HepG2 (cell line): ENCODE measurements around the gene IQGAP3. TPM values are rescaled to one million over a fixed set of nuclear protein-coding genes. Genes with fewer than 3 reads are reported as not detected.

ENCODE experiments used
- ATAC-seq: fragments of 200-7000 bp; cut with Tn5 transposase; 3 replicates; pipeline ENCODE4 v1.9.1; 2020; ENCODE audit warnings: mild to moderate bottlenecking, moderate library complexity
- BruUV-seq: library from RNA; stranded (reverse); fragments of 400-500 nt; replicated peaks from 2 replicates; lab custom pipeline; 2021; lab: Mats Ljungman, UMichigan
- CTCF ChIA-PET: fragments of 300-600 bp; formaldehyde crosslinking; extraction: SDS; loops from one replicate; lab custom pipeline; 2021; ENCODE audit warnings: low total read pairs, inconsistent platforms, low intra/inter-chr PET ratio; lab: Yijun Ruan, JAX
- POLR2A ChIA-PET: fragments of 350-600 bp; sonication (Branson Sonifier 250); formaldehyde crosslinking; loops from one replicate; lab custom pipeline; 2020; ENCODE audit warnings: antibody characterized with exemption, inconsistent platforms; lab: Yijun Ruan, JAX
- DNase-seq: peaks from one replicate; pipeline ENCODE4 v3.0.0-alpha.2; 2015; ENCODE audit warnings: low spot score
- FAIRE-seq: peaks from 3 replicates; lab custom pipeline; 2011; peaks lifted over from hg19 to GRCh38; lab: Jason Lieb, UNC
- H2AFZ ChIP-seq: one replicate; pipeline ENCODE4 v1.6.1; 2011; ENCODE audit warnings: low read length, inconsistent platforms
- H3K27ac ChIP-seq: fragments of 300-600 bp; 3 replicates; pipeline ENCODE4 v1.8.0; 2011; ENCODE audit warnings: mixed run types, mild to moderate bottlenecking, mixed read lengths, low read length, inconsistent platforms; ENCODE audit not compliant: insufficient read depth; ENCODE audit errors: extremely low read length
- H3K27me3 ChIP-seq, 2 experiments: fragments of 200-600 bp in 1 of 2; 2 replicates in 1 of 2; 3 replicates in 1 of 2; pipeline versions ENCODE4 v1.6.0 to v1.8.0; 2011; ENCODE audit warnings: low read length in 2 of 2, mild to moderate bottlenecking in 2 of 2, moderate library complexity in 2 of 2, inconsistent platforms in 1 of 2; ENCODE audit not compliant: insufficient read depth in 2 of 2, control insufficient read depth in 1 of 2
- H3K36me3 ChIP-seq, 2 experiments: fragments of 200-600 bp in 1 of 2; replicated peaks in 1 of 2; 2 replicates in 1 of 2; 3 replicates in 1 of 2; pipeline versions ENCODE4 v1.5.1 to v1.8.0; 2011; ENCODE audit warnings: low read length in 2 of 2, inconsistent platforms in 1 of 2; ENCODE audit not compliant: insufficient read depth in 2 of 2, control insufficient read depth in 1 of 2
- H3K4me1 ChIP-seq: 2 replicates; pipeline ENCODE4 v1.5.1; 2012; ENCODE audit warnings: low read length, inconsistent platforms; ENCODE audit not compliant: insufficient read depth
- H3K4me2 ChIP-seq: 2 replicates; pipeline ENCODE4 v1.6.0; 2011; ENCODE audit warnings: low read depth, low read length, inconsistent platforms
- H3K4me3 ChIP-seq, 3 experiments: fragments of 200-600 bp in 1 of 3; sonication (generic), shearing (Covaris generic) in 1 of 3; replicated peaks in 1 of 3; 2 replicates each; pipeline ENCODE4 v1.5.1; 2011 to 2016; ENCODE audit warnings: low read length in 3 of 3, inconsistent platforms in 2 of 3, low read depth in 2 of 3, mild to moderate bottlenecking in 2 of 3, control low read depth in 1 of 3, mixed read lengths in 1 of 3; ENCODE audit not compliant: insufficient read depth in 1 of 3
- H3K79me2 ChIP-seq: one replicate; pipeline ENCODE4 v1.6.1; 2011; ENCODE audit warnings: low read length, inconsistent platforms; ENCODE audit not compliant: insufficient read depth
- H3K9ac ChIP-seq: 2 replicates; pipeline ENCODE4 v1.6.0; 2011; ENCODE audit warnings: mild to moderate bottlenecking, low read depth, low read length, inconsistent platforms; ENCODE audit not compliant: insufficient read depth
- H3K9me3 ChIP-seq: 2 replicates; pipeline ENCODE4 v1.5.1; 2012; ENCODE audit warnings: mild to moderate bottlenecking, low read length
- H4K20me1 ChIP-seq: 2 replicates; pipeline ENCODE4 v1.6.0; 2011; ENCODE audit warnings: inconsistent platforms, mild to moderate bottlenecking, low read length, moderate library complexity; ENCODE audit not compliant: insufficient read depth
- CEBPG ChIP-seq: IDR thresholded peaks from 2 replicates; pipeline ENCODE4 v1.6.1; 2016
- FOXC1 ChIP-seq: sonication (generic); formaldehyde crosslinking; IDR thresholded peaks from 2 replicates; pipeline ENCODE4 v1.8.0; 2022; ENCODE audit warnings: mild to moderate bottlenecking, missing genetic modification reagents, borderline replicate concordance
- FOXO1 ChIP-seq: sonication (generic); formaldehyde crosslinking; IDR thresholded peaks from 2 replicates; pipeline ENCODE4 v1.4.0; 2020; ENCODE audit warnings: missing genetic modification reagents
- HMG20A ChIP-seq: IDR thresholded peaks from 2 replicates; pipeline ENCODE4 v1.6.1; 2016; ENCODE audit warnings: borderline replicate concordance
- HOXD1 ChIP-seq: sonication (generic); formaldehyde crosslinking; IDR thresholded peaks from 2 replicates; pipeline ENCODE4 v1.5.0; 2020; ENCODE audit warnings: missing genetic modification reagents
- MNT ChIP-seq: fragments of 450-650 bp; IDR thresholded peaks from 2 replicates; pipeline ENCODE4 v1.6.1; 2016
- MTA1 ChIP-seq: sonication (generic); formaldehyde crosslinking; IDR thresholded peaks from 2 replicates; pipeline ENCODE4 v1.4.0; 2020; ENCODE audit warnings: missing genetic modification reagents, mild to moderate bottlenecking, borderline replicate concordance
- NR2F1 ChIP-seq, 2 experiments: fragments of 450-650 bp in 1 of 2; formaldehyde crosslinking in 1 of 2; IDR thresholded peaks; 2 replicates each; pipeline versions ENCODE4 v1.5.0 to v1.6.1; 2016 to 2020; ENCODE audit warnings: mild to moderate bottlenecking in 1 of 2, missing compliant biosample characterization in 1 of 2, missing genetic modification reagents in 1 of 2, moderate library complexity in 1 of 2
- POGZ ChIP-seq: sonication (generic); formaldehyde crosslinking; IDR thresholded peaks from 2 replicates; pipeline ENCODE4 v1.4.0; 2020; ENCODE audit warnings: mild to moderate bottlenecking, missing genetic modification reagents
- REL ChIP-seq: sonication (generic); formaldehyde crosslinking; conservative IDR thresholded peaks from 2 replicates; pipeline ENCODE4 v1.8.0; 2022; ENCODE audit warnings: mild to moderate bottlenecking, missing genetic modification reagents, moderate library complexity
- SRSF1 ChIP-seq: fragments of 200-400 bp; formaldehyde crosslinking; optimal IDR thresholded peaks from 2 replicates; pipeline ENCODE3; 2017; ENCODE audit warnings: mild to moderate bottlenecking, low read depth, low read length, moderate library complexity
- ZBTB25 ChIP-seq: IDR thresholded peaks from 2 replicates; pipeline ENCODE4 v1.6.1; 2018; ENCODE audit warnings: missing genetic modification reagents
- ZNF235 ChIP-seq: sonication (generic); formaldehyde crosslinking; IDR thresholded peaks from 2 replicates; pipeline ENCODE4 v1.8.1; 2023; ENCODE audit warnings: mild to moderate bottlenecking, missing genetic modification reagents, borderline replicate concordance
- ZNF24 ChIP-seq: fragments of 450-650 bp; IDR thresholded peaks from 2 replicates; pipeline ENCODE4 v1.6.1; 2017; ENCODE audit warnings: antibody characterized with exemption, mild to moderate bottlenecking
- ZNF3 ChIP-seq: IDR thresholded peaks from 2 replicates; pipeline ENCODE4 v1.7.0; 2017; ENCODE audit warnings: inconsistent platforms
- ZNF337 ChIP-seq: sonication (generic); formaldehyde crosslinking; IDR thresholded peaks from 2 replicates; pipeline ENCODE4 v1.5.1; 2020; ENCODE audit warnings: missing genetic modification reagents, low read depth, mild to moderate bottlenecking, borderline replicate concordance
- ZNF7 ChIP-seq: IDR thresholded peaks from 2 replicates; pipeline ENCODE4 v1.6.1; 2016; ENCODE audit warnings: missing biosample characterization, missing genetic modification reagents
- ZNF773 ChIP-seq: sonication (generic); formaldehyde crosslinking; IDR thresholded peaks from 2 replicates; pipeline ENCODE4 v1.4.0; 2020; ENCODE audit warnings: missing genetic modification reagents, borderline replicate concordance
- ZNF780A ChIP-seq: sonication (generic); formaldehyde crosslinking; IDR thresholded peaks from 2 replicates; pipeline ENCODE4 v1.8.0; 2022; ENCODE audit warnings: mild to moderate bottlenecking, missing genetic modification reagents, moderate library complexity
- WGBS: methylation state at CpG from one replicate; pipeline ENCODE4 v1.1.6; 2017; ENCODE audit warnings: low lambda C conversion rate; 5-methylcytosine and 5-hydroxymethylcytosine counted together
- in situ Hi-C: cut with HindIII; loops from 2 replicates; pipeline ENCODE4 v1.10.0; 2017; ENCODE audit warnings: low pct_unique_long_range_greater_than_20kb; ENCODE audit not compliant: extremely low pct_ligation_motif_present
- intact Hi-C: fragments of 100-400 bp; cut with micrococcal nuclease; formaldehyde crosslinking; loops from one replicate; pipeline ENCODE4 v1.10.0; 2022; ENCODE audit not compliant: unreplicated experiment
- polyA plus RNA-seq, 8 experiments: library from polyadenylated mRNA; depleted of rRNA in 3 of 8; stranded (reverse) in 7 of 8; unstranded in 1 of 8; fragments of >200 nt; fragmentation: Illumina TruSeq in 4 of 8; extraction: Trizol in 4 of 8; gene quantifications; 2 replicates each; pipeline versions ENCODE4 v1.2.1 to v1.2.3, GENCODE V29; 2011 to 2016; ENCODE audit warnings: low read depth in 4 of 8, missing spikeins in 1 of 8, mixed read lengths in 1 of 8; ENCODE audit not compliant: insufficient read depth in 1 of 8
- total RNA-seq, 5 experiments: library from RNA; depleted of rRNA; stranded (reverse); fragments of >200 nt; fragmentation: Illumina TruSeq; extraction: Trizol; gene quantifications; 2 replicates each; pipeline ENCODE4 v1.2.3, GENCODE V29; 2016; ENCODE audit warnings: low read depth in 1 of 5
- TF ChIP-seq, protein P1 (sequence below): sonication (generic); formaldehyde crosslinking; IDR thresholded peaks from 2 replicates; pipeline ENCODE4 v1.4.0; 2020; ENCODE audit warnings: missing genetic modification reagents, mild to moderate bottlenecking, borderline replicate concordance

The IQGAP3 gene
- total and polyA plus RNA-seq, 2 of the 13 experiments (the other 11 are each of a cell fraction or from before 2014, with no cell fraction given), result 13.5 to 14.1 TPM

- DNase-seq, result no peak
These were observed 81.8 kb downstream of the IQGAP3 start for GRCh38 chr1:156490401-156491032.

More at GRCh38 chr1:156490401-156491032, 81.8 kb downstream of the IQGAP3 start:
- FAIRE-seq, result no peak
- peaks cover 4 to 7% of the 10 kb centered on the region in 2 experiments; a peak in 2 of 5 replicates for H3K36me3 ChIP-seq
- no peaks in the 10 kb centered on the region for H3K27me3 ChIP-seq
- H3K27ac ChIP-seq, result no peak overlapping the region
- peaks cover 3% of the 10 kb centered on the region; the same call in 1 of the 2 replicates for H3K4me1 ChIP-seq
- WGBS, result 87% methylated on average over 9 of the region's 10 CpGs
- intact Hi-C loops (no loop called here), in situ Hi-C loops (no loop called here)
- H4K20me1 ChIP-seq, result peaks cover 58% of the 10 kb centered on the region; the same call in 1 of the 2 replicates
- H2AFZ ChIP-seq, result no peak overlapping the region
- ChIA-PET POLR2A (interaction anchor here (1.0 to 1.3 kb wide), 2 partner anchors 11 to 14 kb away, joined by 3 to 4 read pairs; no protein-coding TSS in a partner anchor), CTCF (no interaction called here)
- H3K9me3 ChIP-seq, result no peaks in the 10 kb centered on the region
- no peak overlapping the region for H3K9ac ChIP-seq
- H3K4me3 ChIP-seq, result no peak overlapping the region
- H3K4me2 ChIP-seq, result no peak overlapping the region
- TF ChIP-seq NR2F1 (CRISPR knock-in tag; IDR thresholded peaks at IDR 0.05) (no peak), ZBTB25 (CRISPR knock-in tag) (no peak), HMG20A (CRISPR knock-in tag) (no peak), POGZ (CRISPR knock-in tag) (no peak), MTA1 (CRISPR knock-in tag) (no peak), SRSF1 (no peak), MNT (no peak), ZNF7 (CRISPR knock-in tag) (no peak), FOXO1 (CRISPR knock-in tag) (no peak), ZNF3 (no peak), ZNF24 (no peak), ZNF773 (CRISPR knock-in tag) (no peak), ZNF235 (CRISPR knock-in tag) (no peak), ZNF780A (CRISPR knock-in tag) (no peak), HOXD1 (CRISPR knock-in tag) (no peak), ZNF337 (CRISPR knock-in tag) (no peak), FOXC1 (CRISPR knock-in tag) (no peak), REL (CRISPR knock-in tag) (no peak), CEBPG (no peak)
- TF ChIP-seq, protein P1, sequence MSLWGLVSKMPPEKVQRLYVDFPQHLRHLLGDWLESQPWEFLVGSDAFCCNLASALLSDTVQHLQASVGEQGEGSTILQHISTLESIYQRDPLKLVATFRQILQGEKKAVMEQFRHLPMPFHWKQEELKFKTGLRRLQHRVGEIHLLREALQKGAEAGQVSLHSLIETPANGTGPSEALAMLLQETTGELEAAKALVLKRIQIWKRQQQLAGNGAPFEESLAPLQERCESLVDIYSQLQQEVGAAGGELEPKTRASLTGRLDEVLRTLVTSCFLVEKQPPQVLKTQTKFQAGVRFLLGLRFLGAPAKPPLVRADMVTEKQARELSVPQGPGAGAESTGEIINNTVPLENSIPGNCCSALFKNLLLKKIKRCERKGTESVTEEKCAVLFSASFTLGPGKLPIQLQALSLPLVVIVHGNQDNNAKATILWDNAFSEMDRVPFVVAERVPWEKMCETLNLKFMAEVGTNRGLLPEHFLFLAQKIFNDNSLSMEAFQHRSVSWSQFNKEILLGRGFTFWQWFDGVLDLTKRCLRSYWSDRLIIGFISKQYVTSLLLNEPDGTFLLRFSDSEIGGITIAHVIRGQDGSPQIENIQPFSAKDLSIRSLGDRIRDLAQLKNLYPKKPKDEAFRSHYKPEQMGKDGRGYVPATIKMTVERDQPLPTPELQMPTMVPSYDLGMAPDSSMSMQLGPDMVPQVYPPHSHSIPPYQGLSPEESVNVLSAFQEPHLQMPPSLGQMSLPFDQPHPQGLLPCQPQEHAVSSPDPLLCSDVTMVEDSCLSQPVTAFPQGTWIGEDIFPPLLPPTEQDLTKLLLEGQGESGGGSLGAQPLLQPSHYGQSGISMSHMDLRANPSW (CRISPR knock-in tag), result no peak
- no TSS peak for BruUV-seq
- H3K79me2 ChIP-seq, result peaks cover 12% of the 10 kb centered on the region
- ATAC-seq, result no peak
